Right ventricle myocardium superior (tissue), 1 donor: Measurements from ENCODE around the gene SSH2. TPM values are rescaled to one million over a fixed set of nuclear protein-coding genes. Genes with fewer than 3 reads are reported as not detected.
"Not testable (repeated sequence)": the region's sequence is repeated elsewhere in the genome, so short reads cannot be mapped to it uniquely, and the experiment has no call there.

Experiments
- ATAC-seq: fragments of 200-7000 bp; cut with Tn5 transposase; one replicate; pipeline ENCODE4 v1.9.1; 2020; ENCODE audit warnings: mild to moderate bottlenecking; ENCODE audit not compliant: poor library complexity
- DNase-seq: peaks from one replicate; pipeline ENCODE4 v3.0.0-alpha.2; 2020
- intact Hi-C: fragments of 100-400 bp; cut with DNase I; formaldehyde crosslinking; loops from one replicate; pipeline ENCODE4 v1.11.2; 2022
- total RNA-seq: library from RNA; stranded (reverse); fragmentation: NEBNext Ultra II Directional; extraction: Animal tissue kit (Norgen Biotek cat#: 25700); gene quantifications from one replicate; pipeline ENCODE4 v1.2.1, GENCODE V29; 2021
- donor health status: DM: no; HTN: yes; CAD: no; lungs with severe emphysema.

Gene SSH2
- total RNA-seq, 1 donor from 2014 or later, result 31.3 TPM

DNA sequence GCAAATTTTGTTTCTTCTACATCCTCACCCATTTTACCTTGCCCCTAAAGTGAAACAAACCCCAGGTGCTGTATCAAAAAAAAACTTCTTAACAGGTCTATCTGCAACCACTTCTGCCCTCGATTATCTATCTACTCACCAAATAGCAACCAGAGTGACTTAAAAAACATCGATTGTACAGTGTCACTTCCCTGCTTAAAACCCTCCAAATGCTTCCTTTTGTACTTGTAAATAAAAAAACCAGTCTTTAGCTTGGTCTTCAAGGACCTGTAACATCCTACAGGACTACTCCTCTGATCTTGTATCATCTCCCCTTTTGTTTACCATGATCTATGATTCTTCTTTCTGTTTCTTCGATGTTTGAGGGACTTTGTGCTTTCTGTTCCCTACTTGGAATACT lies 224.6 kb downstream of the SSH2 start:
- intact Hi-C loops, result no loop called here
- DNase-seq, result no peak
- no peak for ATAC-seq

DNA sequence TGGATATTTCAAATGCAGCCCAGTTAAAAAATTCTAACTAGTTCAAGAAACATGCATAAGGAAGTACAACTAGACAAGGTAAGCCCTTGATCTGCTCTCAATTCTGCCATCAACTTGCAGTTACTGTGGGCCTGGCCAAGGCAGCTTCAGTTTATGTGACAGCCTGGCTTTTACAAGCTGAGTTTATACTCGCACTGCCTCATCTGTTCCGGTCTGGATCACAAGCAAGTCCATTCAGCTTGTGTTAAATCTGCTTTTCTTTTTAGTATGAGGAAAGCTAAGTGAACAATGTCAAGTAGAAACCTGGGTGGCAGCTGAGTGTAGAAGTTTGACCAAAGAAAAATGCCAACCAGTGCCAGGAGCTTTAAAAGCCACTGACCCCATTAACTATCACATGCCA lies 230.7 kb downstream of the SSH2 start:
- intact Hi-C loops, result loop anchor here (10.0 kb wide), 1 partner anchor 46 kb away; no protein-coding TSS in a partner anchor
- DNase-seq (no peak), ATAC-seq (peak; percentile 45)

DNA sequence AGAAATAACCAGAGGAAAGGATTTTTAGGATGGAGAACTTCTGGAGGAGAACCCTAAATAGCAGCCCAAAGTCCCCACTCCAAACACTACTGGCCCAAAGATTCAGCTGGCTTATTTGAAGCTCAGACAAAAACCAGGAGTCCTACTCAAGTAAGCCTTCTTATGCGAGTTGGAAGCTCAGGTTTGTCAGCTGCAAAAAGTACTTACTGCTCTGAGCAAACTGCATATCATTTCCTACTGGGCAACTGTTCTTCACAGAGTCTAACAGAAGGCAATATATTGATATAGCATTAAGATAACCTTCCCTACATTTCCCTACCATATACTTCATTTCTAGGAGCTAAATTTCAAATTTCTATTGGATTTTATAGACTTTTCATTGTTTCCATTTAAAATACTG lies 231.2 kb downstream of the SSH2 start:
- intact Hi-C loops, result loop anchor here (10.0 kb wide), 1 partner anchor 46 kb away; no protein-coding TSS in a partner anchor
- DNase-seq, result no peak
- ATAC-seq, result no peak

DNA sequence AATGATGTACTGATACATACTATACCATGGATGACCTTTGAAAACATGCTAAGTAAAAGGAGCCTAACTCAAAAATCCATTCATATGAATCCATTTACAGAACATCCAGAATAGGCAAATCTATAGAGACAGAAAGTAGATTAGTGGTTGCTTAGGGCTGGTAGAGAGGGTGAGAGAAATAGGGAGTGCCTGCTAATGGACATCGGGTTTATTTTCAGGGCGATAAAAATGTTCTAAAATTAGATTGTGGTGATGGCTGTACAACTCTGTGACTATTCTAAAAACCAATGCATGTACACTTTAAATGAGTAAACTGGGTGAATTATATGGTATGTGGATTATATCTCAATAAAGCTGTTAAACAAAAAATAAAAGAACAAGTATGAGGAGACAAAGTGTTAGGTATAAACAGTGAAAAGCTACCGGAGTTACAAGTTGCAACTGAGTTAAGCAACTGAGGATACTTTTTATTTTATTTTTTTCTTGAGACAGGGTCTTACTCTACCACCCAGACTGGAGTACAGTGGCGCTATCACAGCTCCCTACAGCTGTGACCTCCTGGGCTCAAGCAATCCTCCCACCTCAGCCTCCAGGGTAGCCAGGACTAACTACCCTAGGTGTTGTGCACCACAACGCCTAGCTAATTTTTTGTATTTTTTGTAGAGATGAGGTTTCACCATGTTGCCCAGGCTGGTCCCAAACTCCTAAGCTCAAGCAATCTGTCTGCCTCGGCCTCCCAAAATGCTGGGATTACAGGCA lies 231.8 kb downstream of the SSH2 start:
- no peak for DNase-seq
- intact Hi-C loops, result loop anchor here (10.0 kb wide), 1 partner anchor 47 kb away; no protein-coding TSS in a partner anchor
- ATAC-seq, result peak; percentile 48

DNA sequence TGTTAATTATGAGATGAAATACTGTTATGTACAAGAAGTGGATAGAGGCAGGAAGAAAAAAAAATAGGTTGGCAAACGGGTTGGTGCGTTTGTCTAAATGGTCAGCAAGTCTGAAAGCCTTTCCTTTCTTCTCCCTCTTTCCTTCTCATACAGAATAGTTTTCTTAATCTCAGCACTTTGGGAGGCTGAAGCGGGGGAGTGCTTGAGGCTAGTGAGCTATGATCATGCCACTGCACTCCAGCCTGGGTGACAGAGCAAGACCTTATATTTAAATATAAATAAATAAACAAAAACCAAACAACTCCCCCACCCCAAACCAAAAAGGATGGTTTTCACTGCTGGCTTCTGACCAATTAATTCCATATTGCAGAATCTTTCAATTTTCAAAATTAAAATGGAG lies 232.7 kb downstream of the SSH2 start:
- no peak for ATAC-seq
- intact Hi-C loops, result loop anchor here (10.0 kb wide), 1 partner anchor 47 kb away; no protein-coding TSS in a partner anchor
- no peak for DNase-seq

DNA sequence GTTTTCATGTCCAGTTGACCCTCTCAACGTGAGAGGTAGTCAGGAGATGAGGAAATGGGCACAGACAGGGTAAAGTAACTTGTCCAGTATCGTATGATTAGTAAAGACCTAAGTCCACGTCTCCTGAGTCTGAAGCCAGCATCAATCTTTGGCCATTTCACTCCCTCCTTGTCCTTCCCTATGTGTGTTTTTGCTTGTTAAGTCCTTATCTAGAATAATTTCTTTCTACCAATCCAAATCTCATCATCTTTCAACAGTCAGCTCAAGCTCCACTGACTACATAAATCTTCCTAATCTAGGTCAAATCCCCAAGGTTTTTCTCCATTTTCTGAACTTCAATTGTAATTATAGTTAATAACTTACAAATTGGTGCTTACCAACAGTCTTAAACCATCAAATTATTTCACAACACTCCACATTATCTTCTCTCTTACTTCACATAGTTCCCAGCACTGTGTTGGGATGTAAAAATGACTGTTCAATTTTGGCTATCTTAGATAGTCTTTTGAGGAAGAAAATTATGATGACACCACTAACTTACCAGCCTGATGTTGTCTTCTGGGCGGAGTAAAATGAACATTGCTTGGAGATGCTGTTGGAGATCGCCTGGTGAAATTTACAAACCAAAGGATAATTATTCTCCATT lies 235.0 kb downstream of the SSH2 start:
- ATAC-seq (peak; percentile 44), DNase-seq (no peak)
- intact Hi-C loops, result loop anchor here (10.0 kb wide), 1 partner anchor 50 kb away; no protein-coding TSS in a partner anchor

DNA sequence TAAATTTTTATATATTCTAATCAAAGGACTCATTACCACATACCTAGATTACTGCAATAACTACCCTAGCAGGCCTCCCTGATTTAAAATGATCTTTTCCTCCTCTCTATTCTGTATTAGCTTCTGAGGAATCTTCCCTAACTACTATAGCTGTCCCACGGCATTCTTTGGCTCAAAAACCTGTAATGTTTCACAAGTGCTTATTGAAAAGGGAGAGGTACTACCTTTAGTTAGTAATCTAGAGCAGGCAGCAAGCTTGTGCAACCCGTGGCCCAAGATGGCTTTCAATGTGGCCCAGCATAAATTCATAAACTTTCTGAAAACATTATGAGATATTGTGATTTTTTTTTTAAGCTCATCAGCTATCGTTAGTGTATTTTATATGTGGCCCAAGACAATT lies 236.3 kb downstream of the SSH2 start:
- no peak for DNase-seq
- ATAC-seq, result no peak
- intact Hi-C loops, result loop anchor here (10.0 kb wide), 1 partner anchor 51 kb away; no protein-coding TSS in a partner anchor

DNA sequence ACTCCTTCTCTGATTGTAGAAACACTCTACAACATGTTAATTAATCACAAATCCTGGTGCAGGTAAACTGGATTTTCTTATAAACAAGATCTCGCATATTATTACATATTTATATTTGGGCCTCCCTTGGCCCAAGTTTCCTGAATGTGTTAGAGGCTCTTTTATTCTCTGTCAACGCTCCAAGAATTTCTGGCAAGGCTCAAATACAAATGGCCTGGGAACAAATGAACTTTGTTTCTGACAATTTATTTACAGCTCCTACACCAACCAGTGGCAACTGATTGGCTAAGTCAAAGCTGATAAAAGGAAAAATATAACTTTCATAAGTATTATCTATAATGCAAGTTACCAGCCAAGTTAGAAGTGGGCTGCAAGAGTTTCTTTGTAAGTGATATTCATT lies 242.4 kb downstream of the SSH2 start:
- peak; percentile 80 for ATAC-seq
- DNase-seq, result no peak
- intact Hi-C loops, result no loop called here

DNA sequence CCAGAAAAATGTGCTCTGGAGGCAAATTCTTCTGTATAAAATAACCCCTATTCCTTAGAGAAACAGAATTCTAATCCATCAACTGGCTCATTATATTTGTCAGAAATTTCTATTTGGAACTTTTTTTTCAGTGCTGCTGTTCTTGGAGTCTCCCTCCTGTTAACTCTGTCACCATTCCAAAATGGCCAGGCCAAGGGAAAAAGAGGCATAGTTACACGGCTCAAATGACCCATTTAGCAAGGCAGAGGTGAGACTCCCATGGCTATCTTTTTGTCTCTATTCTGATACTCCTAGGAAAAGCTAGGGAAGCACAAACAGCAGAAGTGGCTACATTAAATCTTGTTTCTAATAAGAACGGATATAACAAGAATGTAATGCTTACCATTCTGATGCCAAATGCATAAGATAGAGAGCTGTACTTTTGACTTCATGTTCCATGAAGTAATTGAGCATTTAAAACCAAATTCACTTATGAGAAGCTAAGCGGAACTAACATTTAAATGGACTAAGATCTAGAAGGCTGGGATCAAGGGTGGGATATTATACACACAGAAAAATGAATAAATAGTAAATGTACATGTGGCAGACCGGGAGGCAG lies 242.9 kb downstream of the SSH2 start:
- intact Hi-C loops, result no loop called here
- DNase-seq (no peak), ATAC-seq (peak; percentile 76)

DNA sequence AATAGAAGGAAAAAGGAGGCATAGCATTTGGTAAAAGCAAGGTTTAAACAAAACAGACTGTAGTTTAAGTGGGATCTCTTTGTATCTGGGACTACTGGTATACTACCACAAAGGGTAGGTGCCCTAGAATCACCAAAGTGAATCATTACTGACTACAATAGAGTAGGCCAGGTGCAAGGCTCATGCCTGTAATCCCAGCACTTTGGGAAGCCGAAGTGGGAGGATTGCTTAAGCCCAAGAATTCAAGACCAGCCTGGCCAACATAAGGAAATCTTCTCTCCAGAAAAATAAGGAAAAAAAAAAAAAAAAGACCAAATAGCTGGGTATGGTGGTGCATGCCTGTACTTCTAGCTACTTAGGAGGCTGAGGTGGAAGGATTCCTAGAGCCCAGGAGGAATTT lies 246.5 kb downstream of the SSH2 start:
- intact Hi-C loops, result no loop called here
- no peak for DNase-seq
- ATAC-seq, result no peak

DNA sequence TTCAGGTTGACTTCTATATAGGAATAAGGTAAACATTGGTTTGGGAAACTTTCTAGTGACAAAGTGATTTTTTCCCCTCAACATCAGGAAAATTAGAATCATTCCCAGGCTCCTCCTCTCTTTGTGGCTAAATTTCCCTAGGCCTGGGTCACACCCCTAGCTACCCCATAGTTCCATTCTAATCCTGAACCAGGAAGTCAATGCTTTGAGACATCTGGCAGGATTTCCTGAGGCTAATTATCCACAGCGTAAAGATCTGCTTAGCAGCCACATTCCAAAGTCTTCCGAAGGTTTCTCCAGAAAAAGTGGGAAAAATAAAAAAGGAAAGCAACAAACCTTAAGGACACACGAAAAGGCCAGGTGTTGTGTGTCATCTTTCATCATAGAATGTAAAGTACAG lies 247.0 kb downstream of the SSH2 start:
- no peak for DNase-seq

DNA sequence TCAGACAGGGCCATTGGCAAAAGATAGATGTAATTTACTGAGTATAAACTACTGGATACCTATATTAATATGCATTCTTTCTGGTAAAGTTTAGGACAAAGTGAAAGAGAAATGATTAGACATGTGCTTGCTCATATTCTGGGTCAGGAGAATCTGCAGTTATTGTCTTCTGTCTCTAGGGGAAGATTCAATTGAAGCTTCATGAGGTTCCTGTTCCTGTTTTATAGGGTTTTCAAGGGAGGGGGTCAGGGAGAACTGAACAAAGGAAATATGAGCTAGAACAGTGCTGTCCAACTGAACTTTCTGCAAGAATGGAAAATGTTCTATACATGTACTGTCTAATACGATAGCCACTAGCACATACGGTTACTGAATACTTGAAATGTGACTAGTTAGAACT lies 248.0 kb downstream of the SSH2 start:
- intact Hi-C loops, result no loop called here
- ATAC-seq (peak; percentile 6), DNase-seq (no peak)

More for the DNA sequence above, 247.0 kb downstream of the SSH2 start:
- no peak for ATAC-seq
- intact Hi-C loops, result no loop called here

DNA sequence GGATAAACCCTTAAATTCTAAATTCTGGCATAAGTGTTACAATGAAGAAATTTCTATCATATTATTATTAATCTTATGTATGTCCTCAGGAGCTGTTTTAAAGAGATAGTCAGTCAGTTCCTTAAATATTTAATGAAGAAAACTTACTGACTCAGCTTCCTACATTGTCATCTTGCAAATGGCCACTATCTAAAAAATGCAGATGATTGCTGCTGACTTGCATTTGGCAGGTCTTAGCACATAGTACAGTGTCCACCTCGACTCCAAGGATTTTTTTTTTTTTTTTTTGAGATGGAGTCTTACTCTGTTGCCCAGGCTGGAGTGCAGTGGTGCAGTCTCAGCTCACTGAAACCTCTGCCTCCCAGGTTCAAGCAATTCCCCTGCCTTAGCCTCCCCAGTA lies 252.2 kb downstream of the SSH2 start:
- peak; percentile 18 for ATAC-seq
- DNase-seq, result no peak
- intact Hi-C loops, result no loop called here

DNA sequence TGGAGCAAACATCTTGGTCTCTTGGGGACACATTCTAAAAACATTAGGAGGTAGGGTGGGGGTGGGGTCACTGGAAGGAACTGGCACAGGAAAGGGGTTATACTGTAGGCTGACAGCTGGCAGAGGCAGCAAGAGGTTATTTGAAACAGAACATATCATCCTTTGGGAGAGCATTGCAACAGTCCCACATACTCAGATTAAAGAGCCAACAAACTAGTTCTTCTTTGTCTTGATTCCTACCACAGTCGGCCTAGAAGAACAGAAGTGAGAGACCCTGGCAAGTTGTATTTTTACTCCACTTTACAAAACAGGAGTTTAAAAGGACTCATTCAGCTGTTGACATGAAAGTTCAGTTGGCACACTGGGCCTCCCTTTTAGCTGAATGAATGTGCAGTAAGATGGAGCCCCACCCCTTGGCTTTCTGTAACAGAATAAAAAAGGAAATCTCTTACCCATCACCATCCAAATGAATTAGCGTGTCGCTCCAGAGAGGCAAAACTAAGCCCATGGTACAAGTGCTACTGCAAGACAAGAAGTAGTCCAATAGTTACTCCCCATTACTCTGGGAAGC lies 252.7 kb downstream of the SSH2 start:
- intact Hi-C loops, result no loop called here
- peak; percentile 61 for DNase-seq
- peak; percentile 90 for ATAC-seq

DNA sequence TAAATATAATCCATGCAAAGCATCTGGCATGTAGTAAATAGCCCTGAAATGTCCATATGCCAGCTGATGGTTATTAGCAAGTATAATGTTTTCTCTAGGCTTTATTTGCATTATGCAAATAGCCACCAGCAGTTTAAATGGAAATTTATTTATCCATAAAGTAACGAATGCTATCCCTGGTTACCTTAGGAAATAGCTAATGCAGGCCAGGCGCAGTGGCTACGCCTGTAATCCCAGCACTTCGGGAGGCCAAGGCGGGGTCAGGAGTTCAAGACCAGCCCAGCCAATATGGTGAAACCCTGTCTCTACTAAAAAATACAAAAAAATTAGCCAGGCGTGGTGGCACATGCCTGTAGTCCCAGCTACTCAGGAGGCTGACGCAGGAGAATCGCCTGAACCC lies 254.1 kb downstream of the SSH2 start:
- intact Hi-C loops, DNase-seq, ATAC-seq: not testable (repeated sequence)

DNA sequence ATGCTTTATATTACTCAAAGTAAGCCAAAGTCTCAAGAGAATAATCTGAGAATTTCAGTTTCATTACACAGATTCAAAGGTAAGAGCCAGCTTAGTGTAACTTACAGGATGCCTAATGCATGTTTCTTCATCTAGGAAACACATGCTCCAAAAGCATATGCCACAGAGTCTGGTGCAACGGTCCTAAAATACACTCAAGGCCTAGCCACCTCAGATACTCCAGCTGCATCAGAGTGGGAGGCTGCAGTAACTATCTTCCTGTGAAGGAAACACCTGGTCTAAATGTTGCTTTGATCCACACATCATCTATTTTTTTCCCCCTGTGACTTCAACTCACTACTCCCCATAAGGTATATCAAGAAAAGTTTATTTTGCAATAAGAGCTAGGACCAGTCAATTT lies 255.7 kb downstream of the SSH2 start:
- intact Hi-C loops, result no loop called here
- no peak for ATAC-seq

DNA sequence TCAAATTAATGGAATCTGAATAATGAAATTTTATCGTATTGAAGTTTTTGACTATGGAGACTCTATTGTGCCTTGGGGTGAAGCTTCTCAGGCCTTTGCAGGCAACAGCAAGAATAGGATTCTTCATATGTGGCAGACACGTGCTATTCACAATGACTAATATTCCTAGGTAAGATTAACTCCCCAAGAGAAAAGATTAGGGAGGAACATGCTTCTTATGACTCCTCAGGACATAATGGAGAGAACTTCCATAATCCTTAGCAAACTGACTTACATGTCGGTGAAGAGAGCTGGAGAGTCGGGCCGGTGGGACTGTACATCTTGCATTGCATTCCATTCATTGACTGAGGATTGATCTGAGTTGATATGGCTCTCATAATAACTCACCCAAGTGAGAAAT lies 258.4 kb downstream of the SSH2 start:
- no peak for DNase-seq
- intact Hi-C loops, result no loop called here
- ATAC-seq, result no peak

More for the DNA sequence above, 255.7 kb downstream of the SSH2 start:
- no peak for DNase-seq

DNA sequence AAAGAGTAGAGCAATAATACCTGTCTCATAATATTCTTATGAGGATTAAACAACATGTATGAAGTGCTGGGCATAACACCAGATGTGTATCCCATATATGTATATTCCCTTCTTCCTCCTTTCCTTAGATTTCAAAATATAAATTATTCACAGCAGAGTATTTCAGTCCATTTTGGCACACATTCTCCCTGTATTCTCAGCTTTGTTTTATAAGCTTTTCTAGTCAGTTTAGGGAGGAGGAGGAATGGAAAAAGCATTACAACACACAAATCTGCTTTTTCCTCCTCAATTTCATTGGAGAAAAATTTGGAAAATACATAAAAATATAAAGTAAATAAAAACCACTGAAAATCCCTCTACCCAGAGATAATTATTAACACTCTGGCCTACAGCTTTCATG lies 260.8 kb downstream of the SSH2 start:
- intact Hi-C loops, result no loop called here
- ATAC-seq (no peak), DNase-seq (no peak)

DNA sequence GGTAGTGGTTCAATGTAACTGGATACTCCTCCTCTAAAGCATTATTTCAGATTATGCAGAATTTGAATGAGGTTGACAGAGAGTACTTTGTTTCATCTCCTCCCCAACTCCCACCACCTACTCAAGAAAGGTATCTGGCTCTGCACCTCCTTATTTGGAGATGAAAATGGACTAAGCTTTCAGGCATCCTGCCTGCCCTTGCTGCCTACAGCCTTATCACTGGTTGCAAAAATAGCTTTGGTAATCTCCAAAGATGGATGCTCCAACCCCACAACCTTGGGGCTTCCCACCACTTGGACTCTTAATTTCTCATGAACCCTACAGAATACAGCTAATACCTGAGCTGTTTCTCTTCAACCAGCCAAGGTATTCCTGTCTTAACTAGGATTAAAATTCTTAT lies 262.1 kb downstream of the SSH2 start:
- peak; percentile 82 for ATAC-seq
- no peak for DNase-seq
- intact Hi-C loops, result no loop called here
